ENCODE results near the gene RAVER1.

The RAVER1 gene

GRCh38 chr19:10317045-10317856, 16.1 kb downstream of the RAVER1 start:
- no peak for DNase-seq

- no peak for DNase-seq
Measured at GRCh38 chr19:10316229-10317044, 16.9 kb downstream of the RAVER1 start.

GRCh38 chr19:10315335-10316214, 17.8 kb downstream of the RAVER1 start, which contains the start of gene FDX2:
TSS of gene FDX2 (minus strand) at chr19:10316015. CDS start at chr19:10315996, 19 bp downstream.
- DNase-seq: no peak

- no peak for DNase-seq
Measured at GRCh38 chr19:10309423-10309822, 23.9 kb downstream of the RAVER1 start, which contains the start of gene ZGLP1. TSS of gene ZGLP1 (minus strand) at chr19:10309815.

GRCh38 chr19:10306327-10306726, 27.0 kb downstream of the RAVER1 start:
- no peak for DNase-seq

GRCh38 chr19:10305139-10305806, 28.1 kb downstream of the RAVER1 start:
- no peak for DNase-seq

- peak; percentile 51 for DNase-seq
Measured at GRCh38 chr19:10299545-10300458, 33.5 kb downstream of the RAVER1 start.

- no peak for DNase-seq
Measured at GRCh38 chr19:10295847-10296591, 37.3 kb downstream of the RAVER1 start.

GRCh38 chr19:10295305-10295846, 38.0 kb downstream of the RAVER1 start:
- no peak for DNase-seq

GRCh38 chr19:10294368-10294697, 39.0 kb downstream of the RAVER1 start:
- DNase-seq: no peak

- DNase-seq: no peak
Measured at GRCh38 chr19:10293637-10294367, 39.5 kb downstream of the RAVER1 start.

- no peak for DNase-seq
Measured at GRCh38 chr19:10292789-10293636, 40.3 kb downstream of the RAVER1 start.

- DNase-seq: no peak
Measured at GRCh38 chr19:10292206-10292788, 41.0 kb downstream of the RAVER1 start.

GRCh38 chr19:10291554-10292205, 41.6 kb downstream of the RAVER1 start:
- no peak for DNase-seq

GRCh38 chr19:10290876-10291553, 42.3 kb downstream of the RAVER1 start:
- DNase-seq: no peak

GRCh38 chr19:10290357-10290875, 42.9 kb downstream of the RAVER1 start:
- no peak for DNase-seq

Data from GF-D8 (cell line).